Pulmonary artery endothelial cell (primary cell): ENCODE results near the gene GNPDA2. TPM values are rescaled to one million over a fixed set of nuclear protein-coding genes. Genes with fewer than 3 reads are reported as not detected.
"Not testable (repeated sequence)": the region's sequence is repeated elsewhere in the genome, so short reads cannot be mapped to it uniquely, and the experiment has no call there.

ENCODE experiments used
- DNase-seq: peaks from one replicate; pipeline ENCODE4 v3.0.0-alpha.2; 2011; ENCODE audit warnings: low read depth, low spot score
- total RNA-seq: library from RNA; depleted of rRNA; stranded (reverse); fragments of >200 nt; gene quantifications from 2 replicates; pipeline ENCODE4 v1.2.3, GENCODE V29; 2014

The GNPDA2 gene
- 21.4 and 29.7 TPM in 2 replicates for total RNA-seq

DNA sequence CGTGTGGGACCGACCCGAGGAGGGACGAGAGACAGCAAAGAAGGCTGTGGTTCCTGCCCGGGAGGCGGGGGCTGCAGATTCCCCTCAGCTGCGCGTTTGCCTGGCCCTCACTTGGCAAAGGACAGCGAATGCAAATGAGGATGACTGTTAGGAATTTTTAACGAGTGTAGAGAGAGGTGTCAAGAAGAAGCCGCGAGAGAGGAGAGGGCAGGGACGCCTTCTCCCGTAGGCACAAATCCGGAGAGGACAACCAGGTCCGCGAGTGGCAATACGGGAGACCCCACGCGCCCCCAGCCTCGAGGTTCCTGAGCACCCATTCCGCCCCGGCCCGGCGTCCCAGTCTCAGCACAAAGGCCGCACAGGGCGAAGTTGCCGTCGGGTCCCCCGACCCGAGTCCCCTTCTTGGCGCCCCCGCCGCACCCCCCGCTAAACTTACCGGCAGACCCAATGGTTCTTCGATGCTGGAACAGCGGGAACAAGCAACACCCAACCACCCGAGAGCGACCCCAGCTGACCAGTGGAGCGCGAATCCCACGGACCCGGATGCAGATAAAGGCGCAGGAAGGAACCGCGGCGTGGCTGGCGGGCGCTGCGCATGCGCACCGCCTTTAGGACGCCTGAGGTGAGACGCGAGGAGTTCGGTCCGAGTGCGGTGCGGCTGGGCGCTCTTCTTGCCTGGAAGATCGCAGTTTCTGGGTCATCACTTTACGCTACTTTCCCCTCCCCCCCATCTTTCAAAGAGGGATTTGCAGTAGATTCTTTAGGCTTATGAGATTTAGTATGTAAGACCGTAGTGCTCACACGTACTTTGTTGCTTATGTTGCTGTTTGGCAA, at the start of gene GNPDA2:
TSS of gene GNPDA2 (minus strand) at position 519 of the 834 bp plus-strand sequence. CDS start 4,349 bp downstream, outside the sequence.
- peak; percentile 61 for DNase-seq

DNA sequence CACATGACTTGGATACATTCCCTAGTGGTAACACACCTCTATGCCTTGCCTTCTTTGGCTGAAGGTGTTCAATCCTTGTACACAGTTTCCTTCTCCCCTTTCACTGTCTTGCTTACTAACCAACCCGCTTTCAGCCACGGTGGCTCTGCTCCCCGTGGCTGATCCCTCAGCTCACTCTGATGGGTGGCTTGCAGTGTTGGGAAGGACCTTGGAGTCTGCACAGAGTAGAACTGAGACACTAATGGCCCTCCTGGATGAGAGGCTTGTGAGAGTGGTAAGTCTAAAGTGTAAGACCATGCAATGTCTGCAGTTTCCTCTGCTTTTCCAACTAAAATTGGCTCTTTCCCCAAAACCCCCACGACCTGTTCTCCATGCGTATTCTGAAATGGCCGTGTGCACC, 46.0 kb upstream of the GNPDA2 start:
- no peak for DNase-seq

DNA sequence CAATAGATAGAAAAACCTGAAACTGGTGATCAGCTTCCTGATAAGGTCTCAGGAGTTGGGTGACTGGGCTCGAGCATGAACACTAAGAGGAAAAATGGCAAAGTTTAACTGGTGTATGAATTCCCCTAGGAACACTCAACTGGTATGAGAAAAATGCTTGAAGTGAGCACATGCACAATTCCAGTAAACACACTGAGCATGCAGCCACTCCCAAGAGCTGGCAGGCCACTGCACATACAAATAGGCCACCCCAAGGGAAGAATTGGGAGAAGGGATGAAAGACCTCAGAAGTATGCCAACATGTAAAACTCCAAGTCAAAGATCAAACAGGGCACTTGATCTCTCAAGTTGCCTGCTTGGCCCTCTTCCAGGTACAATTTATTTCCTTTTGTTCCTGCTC, 45.4 kb upstream of the GNPDA2 start:
- no peak for DNase-seq

DNA sequence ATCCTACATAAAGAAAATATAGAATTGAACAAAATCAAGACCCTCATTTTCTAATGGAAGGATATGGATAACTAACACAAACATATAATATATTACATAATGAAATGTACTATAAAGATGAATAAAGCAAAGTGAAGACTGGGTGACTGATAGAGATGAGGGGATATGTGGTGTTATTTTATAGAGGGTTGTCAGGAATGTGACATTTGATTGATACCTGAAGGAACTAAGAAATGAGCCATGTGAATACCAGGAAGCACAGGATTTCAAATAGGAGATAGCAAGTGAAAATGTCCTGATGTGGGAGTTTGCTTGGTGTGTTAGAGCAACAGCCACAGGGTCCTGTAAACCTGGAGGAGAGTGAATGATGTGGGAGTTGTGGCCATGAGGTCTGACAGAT, 40.1 kb upstream of the GNPDA2 start:
- DNase-seq: no peak

GRCh38 chr4:44765116-44765515, 38.8 kb upstream of the GNPDA2 start:
- no peak for DNase-seq

GRCh38 chr4:44761306-44761705, 35.0 kb upstream of the GNPDA2 start:
- DNase-seq: no peak

- no peak for DNase-seq
Measured at GRCh38 chr4:44760142-44760898, 34.0 kb upstream of the GNPDA2 start.

DNA sequence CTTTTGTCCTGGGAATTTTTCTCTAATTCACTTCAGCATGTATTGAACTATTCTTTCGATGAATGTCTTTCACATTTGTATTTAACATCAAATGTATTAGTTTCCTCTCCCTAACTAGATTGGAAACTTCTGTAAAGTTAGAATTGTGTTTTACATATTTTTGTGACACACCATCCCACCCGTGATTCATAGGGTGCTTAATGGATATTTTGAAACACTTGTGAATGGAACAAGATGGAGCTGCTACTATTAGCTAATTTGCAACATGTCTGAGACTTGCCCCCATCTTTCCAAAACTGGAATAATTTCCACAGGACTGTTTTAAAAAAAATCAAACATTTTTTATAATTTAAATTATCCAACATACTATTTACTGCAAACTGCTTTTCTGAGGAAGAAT, 30.2 kb upstream of the GNPDA2 start:
- no peak for DNase-seq

DNA sequence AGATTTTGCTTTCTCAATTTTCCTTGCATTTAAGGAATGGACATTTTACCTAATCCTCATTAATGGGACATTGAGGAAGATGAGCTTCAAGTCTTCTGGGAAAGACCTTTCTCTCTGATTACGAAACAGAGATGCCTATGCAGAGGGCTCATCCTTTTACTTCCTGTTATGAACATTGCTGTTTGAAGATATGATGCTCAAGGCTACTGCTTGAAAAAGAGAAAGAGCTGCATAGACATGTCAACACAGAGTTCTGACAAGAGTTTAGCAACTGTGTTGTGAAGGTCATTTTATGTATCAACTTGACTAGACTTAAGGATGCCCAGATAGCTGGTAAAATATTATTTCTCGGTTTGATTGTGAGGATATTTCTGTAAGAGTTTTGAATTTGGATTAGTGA, 13.8 kb upstream of the GNPDA2 start:
- DNase-seq: no peak

DNA sequence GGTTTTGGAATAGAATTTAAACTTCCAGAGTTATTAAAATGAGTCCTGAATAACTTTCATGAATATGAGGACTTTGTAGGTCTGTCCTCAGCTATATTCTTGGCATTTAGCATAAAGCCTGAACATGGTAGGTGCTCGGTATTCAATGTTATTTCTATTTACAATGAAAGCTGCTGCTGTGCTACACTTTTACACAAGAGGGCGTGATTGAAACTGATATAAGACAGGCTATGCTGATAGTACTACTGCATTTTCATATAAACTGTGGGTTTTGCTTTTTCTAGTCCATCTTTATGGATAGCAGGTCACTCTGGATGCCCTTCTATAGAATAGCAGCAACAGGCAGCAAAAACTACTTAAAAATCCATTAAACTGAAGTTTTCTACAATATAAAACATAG, 12.3 kb upstream of the GNPDA2 start:
- DNase-seq: no peak

DNA sequence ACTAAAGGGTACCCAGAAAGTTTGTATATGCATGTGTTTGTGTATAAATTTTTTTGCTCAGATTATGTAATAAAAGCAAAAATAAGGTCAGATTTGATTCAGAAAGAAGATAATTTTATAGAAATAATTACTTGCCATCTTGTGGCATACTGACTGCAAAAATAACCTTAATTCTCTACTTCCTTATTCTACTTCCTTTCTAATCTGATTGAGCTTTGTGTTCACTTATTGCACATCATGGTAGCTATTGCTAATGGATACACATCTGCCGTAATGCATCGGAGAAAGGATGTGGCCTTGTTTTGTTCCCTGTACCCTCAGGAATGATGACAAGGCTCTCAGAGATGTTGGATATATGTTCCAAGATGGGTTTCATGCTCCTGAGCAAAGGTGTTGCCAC, 10.5 kb upstream of the GNPDA2 start:
- DNase-seq: no peak

DNA sequence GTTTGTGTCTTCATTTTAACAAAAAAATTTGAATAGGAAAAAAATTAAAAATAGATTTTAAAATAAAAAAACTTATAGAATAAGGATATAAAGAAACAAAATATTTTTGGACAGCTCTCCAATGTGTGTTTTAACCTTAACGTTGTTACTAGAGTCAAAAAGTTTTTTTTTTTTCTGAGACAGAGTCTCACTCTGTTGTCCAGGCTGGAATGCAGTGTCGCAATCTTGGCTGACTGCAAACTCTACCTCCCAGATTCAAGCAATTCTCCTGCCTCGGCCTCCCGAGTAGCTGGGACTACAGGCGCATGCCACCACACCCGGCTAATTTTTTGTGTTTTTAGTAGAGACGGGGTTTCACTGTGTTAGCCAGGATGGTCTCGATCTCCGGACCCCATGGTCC, 2.3 kb upstream of the GNPDA2 start:
- not testable (repeated sequence) for DNase-seq

- no peak for DNase-seq
Measured at GRCh38 chr4:44727471-44727870, 1.1 kb upstream of the GNPDA2 start.

DNA sequence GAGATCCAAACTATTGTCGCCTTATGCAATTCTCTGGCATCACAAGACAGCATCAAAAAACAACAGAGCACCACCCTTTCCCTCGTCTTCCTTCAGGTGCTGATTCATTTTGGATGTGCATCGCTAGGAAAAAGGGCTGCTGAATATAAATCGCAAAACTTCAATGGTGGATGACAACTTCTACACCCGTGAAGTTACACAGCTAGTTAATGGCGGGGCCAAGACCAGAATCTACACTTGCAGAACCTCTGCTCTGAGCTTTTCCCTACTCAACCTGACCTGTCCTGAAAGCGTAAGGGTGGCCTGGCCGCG, 674 bp downstream of the GNPDA2 start:
- DNase-seq: no peak

DNA sequence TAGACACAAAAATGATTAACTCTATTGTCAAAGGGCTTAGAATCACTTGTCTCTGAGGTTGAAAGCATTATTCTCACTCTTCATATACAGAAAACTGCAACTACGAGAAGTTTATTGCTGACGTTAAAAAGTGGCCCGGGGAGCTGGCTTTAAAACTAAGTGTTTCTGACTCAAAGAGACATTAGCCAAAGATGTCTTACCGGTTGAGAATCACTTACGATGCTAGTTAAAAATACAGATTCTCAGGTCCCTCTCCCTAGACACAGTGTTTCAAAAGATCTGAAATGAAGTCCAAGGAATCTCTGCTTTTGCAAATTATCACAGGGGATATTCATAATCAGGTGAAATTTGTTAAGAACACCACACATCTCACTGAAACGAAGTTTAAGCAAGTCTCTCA, 1.2 kb downstream of the GNPDA2 start:
- no peak for DNase-seq

DNA sequence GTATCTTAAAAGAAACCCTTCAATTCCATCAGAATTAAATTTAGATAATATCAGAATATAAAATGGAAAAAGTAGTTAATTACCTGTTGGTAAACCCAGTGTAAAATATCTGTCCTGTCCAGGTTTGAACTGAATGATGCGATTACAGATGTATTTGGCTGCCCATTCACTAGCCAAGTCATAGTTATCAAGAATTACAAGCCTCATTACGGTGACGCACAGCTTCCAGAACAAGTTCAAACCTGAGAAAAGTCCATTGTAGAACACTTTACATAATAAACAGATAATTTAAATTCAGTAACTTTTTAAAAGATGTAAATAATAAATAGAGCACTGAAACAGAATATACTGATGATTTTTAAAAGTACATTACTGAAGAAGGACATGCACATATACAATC, 4.4 kb downstream of the GNPDA2 start:
- no peak for DNase-seq

DNA sequence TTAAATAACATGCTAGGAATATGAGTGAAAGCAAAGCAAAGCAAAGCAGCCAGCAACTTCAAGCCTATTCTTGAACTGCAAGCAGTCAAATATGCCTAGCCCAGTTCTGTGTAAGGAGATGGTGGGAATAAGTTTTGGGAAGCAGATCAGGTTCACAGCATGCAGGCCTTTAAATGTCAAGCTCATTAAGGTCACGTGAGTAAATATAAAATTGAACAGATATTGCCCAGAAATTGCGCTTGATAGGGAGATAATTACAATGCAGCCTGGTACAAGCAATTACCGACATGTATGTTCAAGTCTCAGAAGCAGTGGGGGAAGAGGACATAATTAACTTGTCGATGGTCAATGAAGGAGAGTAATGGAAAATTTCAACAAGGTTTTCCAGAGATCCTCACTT, 6.0 kb downstream of the GNPDA2 start:
- no peak for DNase-seq

GRCh38 chr4:44716597-44716996, 9.8 kb downstream of the GNPDA2 start:
- no peak for DNase-seq

GRCh38 chr4:44713125-44713524, 13.2 kb downstream of the GNPDA2 start:
- DNase-seq: no peak

- no peak for DNase-seq
Measured at GRCh38 chr4:44704673-44705072, 21.7 kb downstream of the GNPDA2 start.

DNA sequence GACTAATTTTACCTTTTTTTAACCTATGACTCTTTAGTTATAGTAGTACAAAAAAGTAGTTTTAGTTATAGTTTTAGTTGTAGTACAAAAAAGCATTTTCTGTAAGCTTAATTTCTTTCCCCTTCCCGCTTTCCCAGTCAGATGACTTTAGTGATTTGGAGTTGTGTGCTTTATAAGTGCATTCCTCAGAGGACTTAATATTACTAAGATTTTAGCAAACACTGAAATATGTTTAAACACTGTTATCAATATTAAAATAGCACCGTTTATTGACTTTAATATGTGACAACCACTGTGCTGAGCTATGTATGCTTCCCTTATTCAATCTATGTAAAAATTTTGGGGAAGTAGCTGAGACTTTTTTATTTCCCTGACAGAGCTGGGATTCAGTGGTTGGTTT, 25.3 kb downstream of the GNPDA2 start:
- no peak for DNase-seq

- DNase-seq: no peak
Measured at GRCh38 chr4:44700427-44700826, 25.9 kb downstream of the GNPDA2 start.

DNA sequence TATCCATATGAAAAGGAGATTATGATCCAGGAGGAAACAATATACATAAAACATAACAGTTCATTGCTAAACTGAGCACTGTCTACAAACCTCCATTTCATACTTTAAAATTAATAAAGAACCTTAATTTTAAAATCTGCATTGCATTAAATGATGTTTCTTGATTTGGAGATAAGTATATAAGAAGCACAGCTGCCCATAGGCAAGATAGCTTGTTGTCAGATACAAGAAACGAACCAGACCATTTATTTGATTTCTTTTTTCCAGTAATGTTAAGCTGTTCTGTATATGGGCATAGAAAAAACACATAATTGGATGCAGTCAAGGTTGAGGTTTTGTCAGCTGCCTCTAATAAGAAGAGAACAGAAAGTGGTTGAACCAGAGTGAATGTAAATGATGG, 41.7 kb downstream of the GNPDA2 start:
- no peak for DNase-seq
